Middle frontal gyrus (tissue), 1 donor: ENCODE data around the gene TADA3.

Experiments
- DNase-seq: peaks from one replicate; pipeline ENCODE4 v3.0.0-alpha.2; 2015; ENCODE audit warnings: low spot score; ENCODE audit errors: extremely low spot score

TADA3 gene

GRCh38 chr3:9730657-9731205 lies 61.5 kb downstream of the TADA3 start:
- no peak for DNase-seq
